GM12878 (cell line): ENCODE results near the gene NNAT. TPM values are rescaled to one million over a fixed set of nuclear protein-coding genes. Genes with fewer than 3 reads are reported as not detected.

Experiments used
- ATAC-seq: fragments of 200-7000 bp; cut with Tn5 transposase; 3 replicates; pipeline ENCODE4 v1.9.1; 2020; ENCODE audit warnings: mild to moderate bottlenecking, moderate library complexity
- BruUV-seq: library from RNA; stranded (reverse); fragments of 400-500 nt; replicated peaks from 2 replicates; lab custom pipeline; 2021; lab: Mats Ljungman, UMichigan
- CTCF ChIA-PET: fragments of 300-600 bp; sonication (Branson Sonifier 250); formaldehyde crosslinking; extraction: SDS; loops from one replicate; lab custom pipeline; 2021; ENCODE audit warnings: inconsistent platforms; lab: Yijun Ruan, JAX
- POLR2A ChIA-PET: fragments of 350-600 bp; formaldehyde crosslinking; extraction: SDS; loops from one replicate; lab custom pipeline; 2021; ENCODE audit warnings: inconsistent platforms; lab: Charles Lee
- RAD21 ChIA-PET: fragments of 300-600 bp; sonication (Branson Sonifier 250); formaldehyde crosslinking; loops from one replicate; lab custom pipeline; 2023; ENCODE audit warnings: antibody characterized with exemption; ENCODE audit not compliant: unreplicated experiment; lab: Charles Lee
- SMC1A ChIA-PET: fragments of 300-600 bp; sonication (Branson Sonifier 250); formaldehyde crosslinking; loops from one replicate; lab custom pipeline; 2023; ENCODE audit not compliant: unreplicated experiment, uncharacterized antibody; lab: Charles Lee
- DNase-seq: peaks from one replicate; pipeline ENCODE4 v3.0.0-alpha.2; 2011; ENCODE audit warnings: low read depth, low spot score
- FAIRE-seq: peaks from 3 replicates; lab custom pipeline; 2011; peaks lifted over from hg19 to GRCh38; lab: Jason Lieb, UNC
- H2AFZ ChIP-seq: 2 replicates; pipeline ENCODE4 v1.6.0; 2011; ENCODE audit warnings: low read depth, low read length, control low read depth; ENCODE audit not compliant: control insufficient read depth
- H3K27ac ChIP-seq: 2 replicates; pipeline ENCODE4 v1.5.1; 2011; ENCODE audit warnings: control low read depth; ENCODE audit not compliant: control insufficient read depth, insufficient read depth
- H3K27me3 ChIP-seq, 2 experiments: replicated peaks in 1 of 2; 2 replicates each; pipeline versions ENCODE4 v1.6.0 to v1.6.1; 2011; ENCODE audit warnings: low read length in 1 of 2; ENCODE audit not compliant: control insufficient read depth in 2 of 2, insufficient read depth in 2 of 2
- H3K36me3 ChIP-seq, 2 experiments: 2 replicates each; pipeline ENCODE4 v1.5.1; 2011; ENCODE audit warnings: low read length in 1 of 2; ENCODE audit not compliant: control insufficient read depth in 2 of 2, insufficient read depth in 2 of 2
- H3K4me1 ChIP-seq: 2 replicates; pipeline ENCODE4 v1.6.1; 2011; ENCODE audit warnings: mild to moderate bottlenecking, low read length, moderate library complexity, mixed read lengths; ENCODE audit not compliant: control insufficient read depth, insufficient read depth
- H3K4me2 ChIP-seq: 2 replicates; pipeline ENCODE4 v1.6.0; 2011; ENCODE audit warnings: control low read depth; ENCODE audit not compliant: control insufficient read depth, insufficient read depth
- H3K4me3 ChIP-seq: fragments of 200-600 bp; sonication (generic); 2 replicates; pipeline ENCODE4 v1.5.1; 2016
- H3K79me2 ChIP-seq: 2 replicates; pipeline ENCODE4 v1.6.0; 2011; ENCODE audit warnings: low read length; ENCODE audit not compliant: control insufficient read depth, insufficient read depth
- H3K9ac ChIP-seq: 2 replicates; pipeline ENCODE4 v1.8.0; 2011; ENCODE audit warnings: low read length, control low read depth, mixed read lengths; ENCODE audit not compliant: control insufficient read depth, insufficient read depth
- H3K9me3 ChIP-seq: replicated peaks from 3 replicates; pipeline ENCODE4 v1.5.1; 2011; ENCODE audit warnings: mild to moderate bottlenecking, low read length; ENCODE audit not compliant: control insufficient read depth, insufficient read depth
- H4K20me1 ChIP-seq: 2 replicates; pipeline ENCODE4 v1.6.0; 2011; ENCODE audit not compliant: control insufficient read depth, insufficient read depth
- FOXM1 ChIP-seq: IDR thresholded peaks from 2 replicates; pipeline ENCODE4 v1.6.1; 2012; ENCODE audit warnings: low read depth, mild to moderate bottlenecking, inconsistent platforms, low read length, moderate library complexity
- KAT2A ChIP-seq: conservative IDR thresholded peaks from 2 replicates; pipeline ENCODE4 v1.6.1; 2011; ENCODE audit warnings: low read depth, low read length; ENCODE audit not compliant: control insufficient read depth
- KDM1A ChIP-seq: fragments of 200-600 bp; sonication (generic); IDR thresholded peaks from 2 replicates; pipeline ENCODE4 v1.6.1; 2016; ENCODE audit warnings: borderline replicate concordance
- MYC ChIP-seq: IDR thresholded peaks from 2 replicates; pipeline ENCODE4 v1.6.1; 2011; ENCODE audit warnings: mild to moderate bottlenecking, low read length, moderate library complexity, inconsistent platforms; ENCODE audit not compliant: insufficient read depth, insufficient replicate concordance, insufficient read length, severe bottlenecking
- NFXL1 ChIP-seq: fragments of 450-650 bp; IDR thresholded peaks from 2 replicates; pipeline ENCODE4 v1.6.1; 2017; ENCODE audit warnings: antibody characterized with exemption, mild to moderate bottlenecking, borderline replicate concordance
- SIX5 ChIP-seq: IDR thresholded peaks from 2 replicates; pipeline ENCODE4 v1.6.1; 2011; ENCODE audit warnings: mild to moderate bottlenecking, low read depth, low read length, moderate library complexity; ENCODE audit not compliant: severe bottlenecking
- SPI1 ChIP-seq: IDR thresholded peaks from 2 replicates; pipeline ENCODE4 v1.6.1; 2011; ENCODE audit warnings: low read depth, mild to moderate bottlenecking, low read length, moderate library complexity, borderline replicate concordance; ENCODE audit not compliant: insufficient read depth
- SRF ChIP-seq, 2 experiments: IDR thresholded peaks; 2 replicates each; pipeline ENCODE4 v1.6.1; 2011; ENCODE audit warnings: low read depth in 2 of 2, low read length in 2 of 2, mild to moderate bottlenecking in 1 of 2, moderate library complexity in 1 of 2
- TBL1XR1 ChIP-seq: IDR thresholded peaks from 2 replicates; pipeline ENCODE4 v1.6.1; 2012; ENCODE audit warnings: low read depth, low read length, improper control_type of control experiment
- ZNF217 ChIP-seq: fragments of 450-650 bp; IDR thresholded peaks from 2 replicates; pipeline ENCODE4 v1.6.1; 2017; ENCODE audit warnings: antibody characterized with exemption, mild to moderate bottlenecking
- ZZZ3 ChIP-seq: IDR thresholded peaks from 2 replicates; pipeline ENCODE4 v1.6.1; 2011; ENCODE audit warnings: low read depth; ENCODE audit not compliant: control insufficient read depth, insufficient read length
- WGBS: methylation state at CpG from one replicate; pipeline ENCODE4 v1.1.6; 2016; ENCODE audit warnings: low lambda C conversion rate; ENCODE audit not compliant: insufficient replicate concordance, insufficient coverage; ENCODE audit errors: missing lambda C conversion rate; 5-methylcytosine and 5-hydroxymethylcytosine counted together
- in situ Hi-C: fragments of 300-500 bp; cut with MboI; formaldehyde crosslinking; loops from 9 replicates; pipeline ENCODE4 v1.14.3; 2018; ENCODE audit warnings: mixed read lengths
- intact Hi-C: fragments of 100-400 bp; cut with micrococcal nuclease; formaldehyde crosslinking; loops from one replicate; pipeline ENCODE4 v1.14.2; 2022; ENCODE audit not compliant: unreplicated experiment
- polyA plus RNA-seq, 11 experiments: library from polyadenylated mRNA; depleted of rRNA in 4 of 11; unstranded in 6 of 11; stranded (reverse) in 5 of 11; fragments of >200 nt; fragmentation: Nextera tagmentation in 4 of 11; fragmentation: Illumina TruSeq in 1 of 11; extraction: Ambion mirVana in 4 of 11; extraction: Trizol in 1 of 11; gene quantifications; 1 replicate in 1 of 11; 2 replicates in 10 of 11; pipeline versions ENCODE4 v1.2.1 to v1.2.3, GENCODE V29; 2011 to 2016; ENCODE audit warnings: inconsistent platforms in 2 of 11, missing spikeins in 2 of 11, low read depth in 1 of 11
- total RNA-seq, 4 experiments: library from RNA; depleted of rRNA in 3 of 4; stranded (reverse); fragments of >200 nt in 3 of 4; fragmentation: Illumina TruSeq in 1 of 4; extraction: Trizol in 1 of 4; gene quantifications; 2 replicates each; pipeline versions ENCODE4 v1.2.1 to v1.2.3, GENCODE V29; 2013 to 2021
- TF ChIP-seq, protein P1 (sequence below): IDR thresholded peaks from 2 replicates; pipeline ENCODE4 v1.6.1; 2012; ENCODE audit warnings: low read depth, low read length, improper control_type of control experiment
- TF ChIP-seq, protein P2 (sequence below): fragments of 450-650 bp; IDR thresholded peaks from 2 replicates; pipeline ENCODE4 v1.6.1; 2018; ENCODE audit warnings: borderline replicate concordance, mild to moderate bottlenecking; ENCODE audit not compliant: partially characterized antibody
- TF ChIP-seq, protein P3 (sequence below), 3 experiments: IDR thresholded peaks in 2 of 3; conservative IDR thresholded peaks in 1 of 3; 2 replicates each; pipeline ENCODE4 v1.5.1; 2011; ENCODE audit warnings: low read depth in 3 of 3, low read length in 3 of 3, mild to moderate bottlenecking in 3 of 3, control low read depth in 2 of 3, moderate library complexity in 2 of 3, inconsistent platforms in 1 of 3, mixed read lengths in 1 of 3; ENCODE audit not compliant: control insufficient read depth in 2 of 3, insufficient read depth in 1 of 3; ENCODE audit errors: extremely low read depth in 1 of 3
- TF ChIP-seq, protein P4 (sequence below): IDR thresholded peaks from 2 replicates; pipeline ENCODE4 v1.6.1; 2011; ENCODE audit warnings: borderline replicate concordance, low read depth, mild to moderate bottlenecking, moderate library complexity, mixed read lengths, low read length; ENCODE audit not compliant: insufficient read depth; ENCODE audit errors: extremely low read length
- TF ChIP-seq, protein P5 (sequence below): fragments of 150-350 bp; IDR thresholded peaks from 2 replicates; pipeline ENCODE4 v1.6.1; 2014; ENCODE audit warnings: mild to moderate bottlenecking, low read depth, low read length

Gene NNAT
- total and polyA plus RNA-seq, 10 of the 15 experiments (the other 5 are each of a cell fraction or from before 2014, with no cell fraction given): 0.22 to 0.99 (median 0.42) TPM; not detected in 7

DNA sequence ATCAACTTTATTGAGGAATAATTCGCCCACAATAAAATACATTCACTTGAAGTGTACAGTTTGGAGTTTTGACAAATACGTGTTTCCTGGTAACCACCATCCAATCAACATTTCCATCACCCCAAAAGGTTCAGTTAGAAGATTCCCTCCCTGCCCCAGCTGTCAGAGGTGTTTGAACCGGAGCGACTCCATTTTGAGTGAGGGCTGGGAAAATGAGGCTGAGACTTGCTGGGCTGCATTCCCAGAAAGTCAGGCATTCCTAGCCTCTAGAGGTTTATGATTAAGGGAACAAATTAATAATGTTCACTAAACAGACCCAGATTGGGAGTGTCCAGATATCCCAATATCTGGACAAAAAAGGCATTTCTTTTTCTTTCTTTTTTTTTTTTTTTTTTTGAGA, 39.6 kb downstream of the NNAT start:
- FAIRE-seq: no peak
- TF ChIP-seq, protein P1, sequence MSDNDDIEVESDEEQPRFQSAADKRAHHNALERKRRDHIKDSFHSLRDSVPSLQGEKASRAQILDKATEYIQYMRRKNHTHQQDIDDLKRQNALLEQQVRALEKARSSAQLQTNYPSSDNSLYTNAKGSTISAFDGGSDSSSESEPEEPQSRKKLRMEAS: no peak
- TF ChIP-seq, protein P2, sequence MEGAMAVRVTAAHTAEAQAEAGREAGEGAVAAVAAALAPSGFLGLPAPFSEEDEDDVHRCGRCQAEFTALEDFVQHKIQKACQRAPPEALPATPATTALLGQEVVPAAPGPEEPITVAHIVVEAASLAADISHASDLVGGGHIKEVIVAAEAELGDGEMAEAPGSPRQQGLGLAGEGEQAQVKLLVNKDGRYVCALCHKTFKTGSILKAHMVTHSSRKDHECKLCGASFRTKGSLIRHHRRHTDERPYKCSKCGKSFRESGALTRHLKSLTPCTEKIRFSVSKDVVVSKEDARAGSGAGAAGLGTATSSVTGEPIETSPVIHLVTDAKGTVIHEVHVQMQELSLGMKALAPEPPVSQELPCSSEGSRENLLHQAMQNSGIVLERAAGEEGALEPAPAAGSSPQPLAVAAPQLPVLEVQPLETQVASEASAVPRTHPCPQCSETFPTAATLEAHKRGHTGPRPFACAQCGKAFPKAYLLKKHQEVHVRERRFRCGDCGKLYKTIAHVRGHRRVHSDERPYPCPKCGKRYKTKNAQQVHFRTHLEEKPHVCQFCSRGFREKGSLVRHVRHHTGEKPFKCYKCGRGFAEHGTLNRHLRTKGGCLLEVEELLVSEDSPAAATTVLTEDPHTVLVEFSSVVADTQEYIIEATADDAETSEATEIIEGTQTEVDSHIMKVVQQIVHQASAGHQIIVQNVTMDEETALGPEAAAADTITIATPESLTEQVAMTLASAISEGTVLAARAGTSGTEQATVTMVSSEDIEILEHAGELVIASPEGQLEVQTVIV: no peak
- no peak for TF ChIP-seq SRF (IDR thresholded peaks at IDR 0.05; ENCODE audit: low read depth in 2 of 2, low read length in 2 of 2)
- TF ChIP-seq, protein P3, sequence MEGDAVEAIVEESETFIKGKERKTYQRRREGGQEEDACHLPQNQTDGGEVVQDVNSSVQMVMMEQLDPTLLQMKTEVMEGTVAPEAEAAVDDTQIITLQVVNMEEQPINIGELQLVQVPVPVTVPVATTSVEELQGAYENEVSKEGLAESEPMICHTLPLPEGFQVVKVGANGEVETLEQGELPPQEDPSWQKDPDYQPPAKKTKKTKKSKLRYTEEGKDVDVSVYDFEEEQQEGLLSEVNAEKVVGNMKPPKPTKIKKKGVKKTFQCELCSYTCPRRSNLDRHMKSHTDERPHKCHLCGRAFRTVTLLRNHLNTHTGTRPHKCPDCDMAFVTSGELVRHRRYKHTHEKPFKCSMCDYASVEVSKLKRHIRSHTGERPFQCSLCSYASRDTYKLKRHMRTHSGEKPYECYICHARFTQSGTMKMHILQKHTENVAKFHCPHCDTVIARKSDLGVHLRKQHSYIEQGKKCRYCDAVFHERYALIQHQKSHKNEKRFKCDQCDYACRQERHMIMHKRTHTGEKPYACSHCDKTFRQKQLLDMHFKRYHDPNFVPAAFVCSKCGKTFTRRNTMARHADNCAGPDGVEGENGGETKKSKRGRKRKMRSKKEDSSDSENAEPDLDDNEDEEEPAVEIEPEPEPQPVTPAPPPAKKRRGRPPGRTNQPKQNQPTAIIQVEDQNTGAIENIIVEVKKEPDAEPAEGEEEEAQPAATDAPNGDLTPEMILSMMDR (IDR thresholded peaks at IDR 0.05 in 2 of 3, conservative IDR thresholded peaks at IDR 0.05 in 1 of 3; ENCODE audit: control insufficient read depth in 2 of 3, extremely low read depth in 1 of 3, insufficient read depth in 1 of 3, low read depth in 3 of 3, low read length in 3 of 3): no peak
- TF ChIP-seq, protein P4, sequence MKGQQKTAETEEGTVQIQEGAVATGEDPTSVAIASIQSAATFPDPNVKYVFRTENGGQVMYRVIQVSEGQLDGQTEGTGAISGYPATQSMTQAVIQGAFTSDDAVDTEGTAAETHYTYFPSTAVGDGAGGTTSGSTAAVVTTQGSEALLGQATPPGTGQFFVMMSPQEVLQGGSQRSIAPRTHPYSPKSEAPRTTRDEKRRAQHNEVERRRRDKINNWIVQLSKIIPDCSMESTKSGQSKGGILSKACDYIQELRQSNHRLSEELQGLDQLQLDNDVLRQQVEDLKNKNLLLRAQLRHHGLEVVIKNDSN: no peak
- no peak for TF ChIP-seq TBL1XR1
- TF ChIP-seq FOXM1: no peak
- TF ChIP-seq, protein P5, sequence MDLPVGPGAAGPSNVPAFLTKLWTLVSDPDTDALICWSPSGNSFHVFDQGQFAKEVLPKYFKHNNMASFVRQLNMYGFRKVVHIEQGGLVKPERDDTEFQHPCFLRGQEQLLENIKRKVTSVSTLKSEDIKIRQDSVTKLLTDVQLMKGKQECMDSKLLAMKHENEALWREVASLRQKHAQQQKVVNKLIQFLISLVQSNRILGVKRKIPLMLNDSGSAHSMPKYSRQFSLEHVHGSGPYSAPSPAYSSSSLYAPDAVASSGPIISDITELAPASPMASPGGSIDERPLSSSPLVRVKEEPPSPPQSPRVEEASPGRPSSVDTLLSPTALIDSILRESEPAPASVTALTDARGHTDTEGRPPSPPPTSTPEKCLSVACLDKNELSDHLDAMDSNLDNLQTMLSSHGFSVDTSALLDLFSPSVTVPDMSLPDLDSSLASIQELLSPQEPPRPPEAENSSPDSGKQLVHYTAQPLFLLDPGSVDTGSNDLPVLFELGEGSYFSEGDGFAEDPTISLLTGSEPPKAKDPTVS: no peak
- TF ChIP-seq SPI1: no peak
- TF ChIP-seq KAT2A: no peak
- no peak for TF ChIP-seq SIX5
- no peak for TF ChIP-seq KDM1A
- no peak for TF ChIP-seq ZZZ3
- no peak for TF ChIP-seq NFXL1
- TF ChIP-seq MYC: no peak
- no peak for TF ChIP-seq ZNF217

More for the DNA sequence above, 39.6 kb downstream of the NNAT start:
- Histone ChIP-seq H3K4me1 (no peaks in the 10 kb centered on the region), H3K4me2 (no peak overlapping the region), H3K4me3 (no peak overlapping the region), H3K9ac (no peak overlapping the region), H2AFZ (no peak overlapping the region), H3K9me3 (no peaks in the 10 kb centered on the region), H3K27ac (no peak overlapping the region), H4K20me1 (no peaks in the 10 kb centered on the region), H3K27me3 (peaks cover 0 to 12% of the 10 kb centered on the region in 2 experiments; a peak in 3 of 4 replicates), H3K79me2 (no peaks in the 10 kb centered on the region), H3K36me3 (no peaks in the 10 kb centered on the region)
- RAD21 ChIA-PET: no interaction called here
- CTCF ChIA-PET: no interaction called here
- DNase-seq (no peak), ATAC-seq (no peak)
- POLR2A ChIA-PET: no interaction called here
- BruUV-seq: no TSS peak
- in situ Hi-C loops: loop anchor here (10.0 kb wide), 1 partner anchor 664 kb away; no protein-coding TSS in a partner anchor
- SMC1A ChIA-PET: no interaction called here
- WGBS: 83% methylated on average over 4 of the region's 4 CpGs
- intact Hi-C loops: loop anchor here (5.0 to 10.0 kb wide), 5 partner anchors 194 to 662 kb away; partner anchors contain the start of gene TGM2
